PFSK-1 (cell line): ENCODE results near the gene ZNF786. TPM values are rescaled to one million over a fixed set of nuclear protein-coding genes. Genes with fewer than 3 reads are reported as not detected.

Experiments used
- FOXP2 ChIP-seq: optimal IDR thresholded peaks from 2 replicates; pipeline ENCODE3; 2011; ENCODE audit warnings: borderline replicate concordance, control low read depth, inconsistent platforms; ENCODE audit not compliant: insufficient read depth; ENCODE audit errors: extremely low read length, extremely low read depth
- POLR2AphosphoS5 ChIP-seq: IDR thresholded peaks from 2 replicates; pipeline ENCODE4 v1.6.1; 2012; ENCODE audit warnings: low read depth, mild to moderate bottlenecking, control low read depth, low read length, moderate library complexity
- SIN3A ChIP-seq: IDR thresholded peaks from 2 replicates; pipeline ENCODE4 v1.6.1; 2012; ENCODE audit warnings: mild to moderate bottlenecking, low read length, moderate library complexity, borderline replicate concordance; ENCODE audit not compliant: insufficient read depth
- TAF1 ChIP-seq: IDR thresholded peaks from 2 replicates; pipeline ENCODE4 v1.6.1; 2012; ENCODE audit warnings: low read length, control low read depth, borderline replicate concordance; ENCODE audit not compliant: insufficient read depth
- polyA plus RNA-seq: library from polyadenylated mRNA; unstranded; fragments of >200 nt; gene quantifications from one replicate; pipeline ENCODE4 v1.2.1, GENCODE V29; 2012; ENCODE audit warnings: low read depth, missing spikeins; ENCODE audit not compliant: insufficient read length
- TF ChIP-seq, protein P1 (sequence below), 2 experiments: IDR thresholded peaks; 2 replicates each; pipeline versions ENCODE4 v1.6.1 to v1.8.0; 2011 to 2012; ENCODE audit warnings: low read depth in 2 of 2, low read length in 2 of 2, control low read depth in 1 of 2, inconsistent platforms in 1 of 2, mild to moderate bottlenecking in 1 of 2, moderate library complexity in 1 of 2; ENCODE audit not compliant: insufficient read depth in 1 of 2

Gene ZNF786, protein sequence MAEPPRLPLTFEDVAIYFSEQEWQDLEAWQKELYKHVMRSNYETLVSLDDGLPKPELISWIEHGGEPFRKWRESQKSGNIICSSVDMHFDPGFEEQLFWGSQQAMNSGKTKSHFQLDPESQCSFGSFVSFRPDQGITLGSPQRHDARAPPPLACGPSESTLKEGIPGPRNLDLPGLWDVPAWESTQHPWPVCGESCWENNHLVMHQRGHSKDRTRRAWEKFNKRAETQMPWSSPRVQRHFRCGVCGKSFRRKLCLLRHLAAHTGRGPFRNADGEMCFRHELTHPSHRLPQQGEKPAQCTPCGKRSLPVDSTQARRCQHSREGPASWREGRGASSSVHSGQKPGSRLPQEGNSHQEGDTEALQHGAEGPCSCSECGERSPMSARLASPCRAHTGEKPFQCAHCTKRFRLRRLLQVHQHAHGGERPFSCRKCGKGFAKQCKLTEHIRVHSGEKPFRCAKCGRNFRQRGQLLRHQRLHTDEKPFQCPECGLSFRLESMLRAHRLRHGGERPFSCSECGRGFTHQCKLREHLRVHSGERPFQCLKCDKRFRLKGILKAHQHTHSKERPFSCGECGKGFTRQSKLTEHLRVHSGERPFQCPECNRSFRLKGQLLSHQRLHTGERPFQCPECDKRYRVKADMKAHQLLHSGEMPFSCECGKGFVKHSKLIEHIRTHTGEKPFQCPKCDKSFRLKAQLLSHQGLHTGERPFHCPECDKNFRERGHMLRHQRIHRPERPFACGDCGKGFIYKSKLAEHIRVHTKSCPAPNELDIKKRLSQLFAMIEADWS
- 6.3 TPM for polyA plus RNA-seq

DNA sequence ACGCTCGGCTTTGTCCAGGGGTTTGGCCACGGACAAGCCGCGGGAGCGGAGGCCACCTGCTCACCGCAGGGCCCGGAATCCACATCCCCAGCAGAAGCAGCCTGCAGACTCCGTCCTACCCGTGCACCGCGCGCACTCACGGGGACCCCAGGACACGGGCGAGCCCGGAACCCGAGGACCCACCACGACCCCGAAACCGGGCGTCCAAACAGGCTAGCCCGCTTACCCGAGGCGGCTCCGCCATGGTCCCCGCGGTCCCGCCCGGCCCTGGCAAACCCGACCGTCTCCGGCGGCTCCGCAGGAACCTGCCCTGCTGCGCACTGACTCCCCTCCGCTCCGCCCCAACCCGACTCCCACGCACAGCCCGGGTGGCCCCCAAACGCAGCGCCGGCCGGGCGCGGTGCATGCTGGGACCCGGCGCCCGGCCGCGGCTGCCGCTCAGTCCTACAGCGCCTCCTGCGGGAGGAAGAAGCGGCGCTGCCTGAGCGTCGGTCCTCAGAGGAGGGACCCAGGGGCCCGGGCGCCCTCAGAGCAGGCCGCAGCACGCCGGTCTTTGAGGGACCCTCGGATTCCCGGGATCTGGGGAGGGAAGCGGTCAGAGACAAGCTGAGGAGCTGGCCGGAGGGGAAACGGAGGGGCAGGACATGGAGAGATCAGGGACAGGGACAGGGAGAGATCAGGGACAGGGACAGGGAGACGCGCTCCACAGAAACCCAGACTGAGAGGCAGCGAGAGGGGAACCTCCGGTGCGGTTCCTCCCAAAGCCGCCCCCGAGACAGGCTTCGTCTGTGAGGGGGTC is at the start of gene ZNF786:
Gene ZNF786 (minus strand): TSS at position 322 of the 799 bp plus-strand sequence. CDS start 78 bp downstream, at position 244.
- TF ChIP-seq POLR2AphosphoS5 (peak; percentile 85), SIN3A (no peak), TAF1 (peak; percentile 76; the same call in 1 of the 2 replicates), FOXP2 (peak; percentile 34)
- TF ChIP-seq, protein P1, sequence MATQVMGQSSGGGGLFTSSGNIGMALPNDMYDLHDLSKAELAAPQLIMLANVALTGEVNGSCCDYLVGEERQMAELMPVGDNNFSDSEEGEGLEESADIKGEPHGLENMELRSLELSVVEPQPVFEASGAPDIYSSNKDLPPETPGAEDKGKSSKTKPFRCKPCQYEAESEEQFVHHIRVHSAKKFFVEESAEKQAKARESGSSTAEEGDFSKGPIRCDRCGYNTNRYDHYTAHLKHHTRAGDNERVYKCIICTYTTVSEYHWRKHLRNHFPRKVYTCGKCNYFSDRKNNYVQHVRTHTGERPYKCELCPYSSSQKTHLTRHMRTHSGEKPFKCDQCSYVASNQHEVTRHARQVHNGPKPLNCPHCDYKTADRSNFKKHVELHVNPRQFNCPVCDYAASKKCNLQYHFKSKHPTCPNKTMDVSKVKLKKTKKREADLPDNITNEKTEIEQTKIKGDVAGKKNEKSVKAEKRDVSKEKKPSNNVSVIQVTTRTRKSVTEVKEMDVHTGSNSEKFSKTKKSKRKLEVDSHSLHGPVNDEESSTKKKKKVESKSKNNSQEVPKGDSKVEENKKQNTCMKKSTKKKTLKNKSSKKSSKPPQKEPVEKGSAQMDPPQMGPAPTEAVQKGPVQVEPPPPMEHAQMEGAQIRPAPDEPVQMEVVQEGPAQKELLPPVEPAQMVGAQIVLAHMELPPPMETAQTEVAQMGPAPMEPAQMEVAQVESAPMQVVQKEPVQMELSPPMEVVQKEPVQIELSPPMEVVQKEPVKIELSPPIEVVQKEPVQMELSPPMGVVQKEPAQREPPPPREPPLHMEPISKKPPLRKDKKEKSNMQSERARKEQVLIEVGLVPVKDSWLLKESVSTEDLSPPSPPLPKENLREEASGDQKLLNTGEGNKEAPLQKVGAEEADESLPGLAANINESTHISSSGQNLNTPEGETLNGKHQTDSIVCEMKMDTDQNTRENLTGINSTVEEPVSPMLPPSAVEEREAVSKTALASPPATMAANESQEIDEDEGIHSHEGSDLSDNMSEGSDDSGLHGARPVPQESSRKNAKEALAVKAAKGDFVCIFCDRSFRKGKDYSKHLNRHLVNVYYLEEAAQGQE (IDR thresholded peaks at IDR 0.05; ENCODE audit: insufficient read depth in 1 of 2, low read depth in 2 of 2, low read length in 2 of 2), result no peak; a peak in 1 of 4 replicates

DNA sequence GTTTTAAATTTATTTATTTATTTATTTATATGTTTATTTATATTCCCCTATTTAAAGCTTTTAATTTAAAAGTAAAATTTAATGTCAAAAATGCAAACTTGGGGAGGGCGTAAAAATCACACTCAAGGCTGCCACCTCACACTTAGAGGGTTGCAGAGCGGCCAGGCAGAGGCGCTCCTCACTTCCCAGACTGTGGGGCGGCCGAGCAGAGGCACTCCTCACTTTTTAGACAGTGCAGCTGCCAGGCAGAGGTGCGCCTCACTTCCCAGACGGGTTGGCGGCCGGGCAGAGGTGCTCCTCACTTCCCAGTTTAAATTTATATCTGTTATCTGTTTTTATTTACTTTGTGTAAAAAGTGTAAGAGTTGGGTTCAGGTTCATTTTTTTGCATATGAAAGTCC is 45.6 kb upstream of the ZNF786 start:
- no peak for TF ChIP-seq SIN3A
- no peak for TF ChIP-seq POLR2AphosphoS5
- TF ChIP-seq, protein P1 (IDR thresholded peaks at IDR 0.05; ENCODE audit: insufficient read depth in 1 of 2, low read depth in 2 of 2, low read length in 2 of 2), result no peak
- TF ChIP-seq TAF1, result no peak
- TF ChIP-seq FOXP2, result no peak

DNA sequence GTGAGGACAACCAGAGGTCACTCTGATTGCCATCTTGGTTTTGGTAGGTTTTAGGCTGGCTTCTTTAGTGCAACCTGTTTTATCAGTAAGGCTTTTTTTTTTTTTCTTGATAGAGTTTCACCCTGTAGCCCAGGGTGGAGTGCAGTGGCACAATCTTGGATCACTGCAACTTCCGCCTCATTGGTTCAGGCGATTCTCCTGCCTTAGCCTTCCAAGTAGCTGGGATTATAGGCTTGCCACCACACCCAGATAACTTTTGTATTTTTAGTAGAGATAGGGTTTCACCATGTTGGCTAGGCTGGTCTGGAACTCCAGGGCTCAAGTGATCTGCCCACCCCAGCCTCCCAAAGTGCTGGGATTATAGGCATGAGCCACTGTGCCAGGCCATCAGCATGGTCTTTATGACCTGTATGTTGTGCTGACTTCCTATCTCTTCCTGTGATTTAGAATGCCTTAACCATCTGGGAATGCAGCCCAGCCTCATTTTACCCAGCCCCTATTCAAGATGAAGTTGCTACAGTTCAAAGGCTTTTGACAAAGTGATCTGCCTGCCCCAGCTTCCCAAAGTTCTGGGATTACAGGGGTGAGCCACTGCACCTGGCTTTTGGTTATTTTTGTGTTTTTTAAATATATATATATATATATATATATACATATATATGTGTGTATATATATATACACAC is 42.7 kb upstream of the ZNF786 start:
- TF ChIP-seq TAF1, result no peak
- TF ChIP-seq SIN3A, result no peak
- TF ChIP-seq, protein P1 (IDR thresholded peaks at IDR 0.05; ENCODE audit: insufficient read depth in 1 of 2, low read depth in 2 of 2, low read length in 2 of 2), result no peak
- TF ChIP-seq FOXP2, result no peak
- TF ChIP-seq POLR2AphosphoS5, result no peak

- TF ChIP-seq, protein P1 (IDR thresholded peaks at IDR 0.05; ENCODE audit: insufficient read depth in 1 of 2, low read depth in 2 of 2, low read length in 2 of 2), result no peak
- TF ChIP-seq TAF1 (no peak), POLR2AphosphoS5 (no peak), FOXP2 (no peak), SIN3A (no peak)
Measured at GRCh38 chr7:149130572-149131198, 40.2 kb upstream of the ZNF786 start.
